ENCODE measurements around the gene EMILIN1.

Gene EMILIN1

DNA sequence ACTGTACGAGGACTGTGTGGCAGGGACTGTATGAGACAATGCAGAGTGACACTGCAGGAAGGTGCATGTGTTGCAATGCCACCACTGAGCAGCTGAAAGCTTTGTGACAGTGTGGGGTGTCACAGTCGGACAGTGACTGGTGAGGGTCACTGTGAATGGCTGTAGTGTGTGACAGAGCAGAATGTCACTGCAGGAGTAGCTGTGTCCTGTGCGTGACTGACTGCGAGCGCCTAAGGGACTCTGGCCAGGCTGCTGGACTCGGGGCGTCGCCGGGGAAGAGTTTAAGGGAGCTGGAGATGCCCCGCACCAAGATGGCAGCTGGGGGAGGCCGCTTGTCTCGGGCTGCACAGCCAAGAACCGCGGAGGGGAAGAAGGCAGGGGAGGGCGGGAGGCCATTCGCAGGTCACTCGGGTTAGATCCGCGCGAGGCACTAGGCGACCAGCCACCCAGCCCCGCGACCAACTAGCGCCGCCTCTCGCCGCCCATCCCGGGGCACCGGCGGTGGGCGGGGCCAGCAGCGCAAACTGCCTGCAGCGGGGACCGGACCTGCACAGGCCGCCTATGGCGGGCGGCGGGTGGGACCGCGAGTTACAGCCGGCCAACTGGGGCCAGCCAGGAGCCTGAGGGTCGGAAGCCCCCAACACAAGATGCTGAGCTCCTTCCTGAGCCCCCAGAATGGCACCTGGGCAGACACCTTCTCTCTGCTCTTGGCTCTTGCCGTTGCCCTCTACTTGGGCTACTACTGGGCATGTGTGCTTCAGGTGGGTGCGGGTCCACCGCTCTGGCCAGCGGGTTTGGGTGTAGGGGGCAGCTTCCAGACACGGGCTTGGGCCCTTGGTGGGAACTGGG, 45.1 kb downstream of the EMILIN1 start, which contains the start of gene ABHD1:
TSS of gene ABHD1 (plus strand) at position 514 of the 849 bp plus-strand sequence. CDS start at position 648, 134 bp downstream.
- DNase-seq (ENCODE audit: low spot score): peak; percentile 71

DNA sequence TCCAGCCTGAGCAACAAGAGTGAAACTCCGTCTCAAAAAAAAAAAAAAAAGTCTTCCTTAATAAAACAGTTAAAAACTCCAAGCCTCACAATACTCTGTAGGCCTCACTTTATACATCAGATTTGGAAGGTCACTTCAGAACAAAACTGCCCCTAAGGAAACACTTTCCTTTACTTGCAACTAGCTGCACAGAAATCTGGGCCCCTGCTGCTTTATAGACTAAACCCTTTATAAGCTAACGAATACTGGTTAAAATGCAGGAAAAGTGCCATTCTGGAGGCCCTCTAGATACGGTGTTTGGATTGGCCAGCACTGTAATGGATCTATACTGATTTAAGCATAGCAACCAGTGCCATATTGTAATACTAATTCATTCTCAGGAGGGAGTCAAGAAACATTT, 46.7 kb downstream of the EMILIN1 start:
- no peak for DNase-seq (ENCODE audit: low spot score)

DNA sequence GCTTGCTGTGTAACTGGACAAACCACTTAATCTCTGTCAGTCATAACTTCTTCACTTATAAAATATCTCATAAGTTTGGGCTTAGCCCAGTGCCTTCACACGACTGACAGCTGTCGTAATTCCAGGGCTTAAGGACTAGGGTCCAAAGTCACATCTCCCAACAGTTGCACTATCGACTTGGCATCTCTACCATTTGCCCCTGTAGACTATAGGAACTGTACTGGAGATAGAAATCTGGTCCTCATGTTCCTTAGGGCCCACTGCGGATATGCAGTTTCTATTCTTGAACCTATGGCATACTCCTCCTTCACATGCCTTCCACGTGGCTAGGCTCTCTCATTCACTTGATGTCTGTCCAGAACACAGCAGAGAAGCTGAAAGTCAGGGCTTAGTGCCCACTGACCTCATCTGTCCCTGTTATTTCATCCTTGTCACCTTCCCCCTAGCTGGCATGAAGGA, 47.9 kb downstream of the EMILIN1 start:
- peak; percentile 2 for DNase-seq (ENCODE audit: low spot score)

DNA sequence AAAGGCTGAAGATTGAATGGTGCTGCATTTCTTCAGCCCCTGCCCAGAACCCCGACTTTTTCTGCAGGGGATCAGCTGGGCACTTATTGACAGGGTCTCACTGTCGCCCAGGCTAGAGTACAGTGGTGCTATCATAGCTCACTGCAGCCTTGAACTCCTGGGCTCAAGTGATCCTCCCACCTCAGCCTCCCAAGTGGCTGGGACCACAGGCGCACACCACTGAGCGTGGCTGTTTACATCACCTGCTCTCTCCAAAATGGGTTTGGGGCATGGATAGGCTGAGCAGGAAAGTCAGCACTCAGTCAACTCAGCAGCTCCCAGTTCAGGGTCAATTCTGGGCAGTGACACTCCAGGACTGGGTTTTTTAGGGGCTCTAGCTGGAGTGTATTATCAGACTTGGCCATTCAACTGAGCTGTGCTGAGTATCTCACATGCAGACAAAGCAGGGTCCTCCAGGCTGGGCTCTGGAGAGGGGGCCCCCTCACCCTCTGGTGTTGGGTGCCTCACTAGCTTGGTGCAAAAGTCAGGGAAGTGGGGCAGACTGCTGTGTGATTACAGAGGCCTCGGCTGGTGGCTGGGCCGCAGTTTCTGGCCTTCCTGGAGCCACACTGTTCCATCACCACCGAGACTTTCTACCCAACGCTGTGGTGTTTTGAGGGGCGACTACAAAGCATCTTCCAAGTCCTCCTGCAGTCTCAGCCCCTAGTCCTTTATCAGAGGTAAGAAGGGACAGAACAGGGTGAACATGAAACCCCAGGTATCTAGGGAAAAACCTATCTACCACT, 49.7 kb downstream of the EMILIN1 start:
- no peak for DNase-seq (ENCODE audit: low spot score)

DNA sequence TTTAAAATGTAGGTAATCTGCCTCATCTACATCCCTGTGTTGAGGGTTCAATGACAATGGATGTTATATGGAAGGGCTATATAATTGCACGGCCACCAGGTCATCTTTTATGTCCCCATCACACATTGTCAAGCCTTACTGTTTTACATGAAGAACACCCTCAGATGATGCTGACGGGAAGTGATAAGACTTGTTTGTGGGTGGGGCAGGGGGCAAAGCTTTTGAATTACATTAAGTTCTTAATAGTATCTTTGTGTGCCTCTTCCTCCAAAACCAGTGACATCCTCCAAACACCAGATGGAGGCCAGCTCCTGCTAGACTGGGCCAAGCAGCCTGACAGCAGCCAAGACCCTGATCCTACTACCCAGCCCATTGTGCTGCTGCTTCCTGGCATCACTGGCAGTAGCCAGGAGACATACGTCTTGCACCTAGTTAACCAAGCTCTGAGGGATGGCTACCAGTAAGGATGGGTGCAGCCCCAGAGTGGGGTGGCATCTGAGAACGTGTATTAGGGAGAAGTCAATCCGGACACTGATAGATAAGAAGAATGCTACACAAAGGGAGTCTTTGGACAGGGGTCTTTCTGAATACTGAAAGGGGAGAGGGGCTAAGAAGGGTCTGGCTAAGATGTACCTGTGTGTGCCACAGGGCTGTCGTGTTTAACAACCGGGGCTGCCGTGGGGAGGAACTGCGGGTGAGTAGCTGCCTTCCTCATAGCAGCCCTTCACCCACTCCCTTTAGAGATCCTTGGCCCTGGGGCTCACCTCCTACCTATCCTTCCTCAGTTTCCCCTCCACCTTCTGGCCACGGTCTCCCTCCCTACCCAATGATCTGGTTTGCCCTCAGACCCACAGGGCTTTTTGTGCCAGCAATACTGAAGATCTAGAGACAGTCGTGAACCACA, 50.5 kb downstream of the EMILIN1 start:
- no peak for DNase-seq (ENCODE audit: low spot score)

DNA sequence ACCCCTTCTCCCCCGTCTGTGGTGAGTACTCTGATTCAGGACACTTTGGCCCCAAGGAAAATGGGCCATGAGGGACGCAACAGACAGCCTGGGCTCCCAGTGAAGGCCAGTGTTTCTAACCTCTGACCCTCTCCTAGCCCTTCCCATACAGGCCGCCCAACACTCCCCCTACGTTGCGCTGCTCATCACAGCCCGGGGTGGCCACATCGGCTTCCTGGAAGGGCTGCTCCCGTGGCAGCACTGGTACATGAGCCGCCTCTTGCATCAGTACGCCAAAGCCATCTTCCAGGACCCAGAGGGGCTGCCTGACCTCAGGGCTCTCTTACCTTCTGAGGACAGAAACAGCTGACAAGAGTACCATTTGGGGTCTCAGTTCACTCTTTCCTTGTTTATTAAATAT, 52.0 kb downstream of the EMILIN1 start:
- no peak for DNase-seq (ENCODE audit: low spot score)

DNA sequence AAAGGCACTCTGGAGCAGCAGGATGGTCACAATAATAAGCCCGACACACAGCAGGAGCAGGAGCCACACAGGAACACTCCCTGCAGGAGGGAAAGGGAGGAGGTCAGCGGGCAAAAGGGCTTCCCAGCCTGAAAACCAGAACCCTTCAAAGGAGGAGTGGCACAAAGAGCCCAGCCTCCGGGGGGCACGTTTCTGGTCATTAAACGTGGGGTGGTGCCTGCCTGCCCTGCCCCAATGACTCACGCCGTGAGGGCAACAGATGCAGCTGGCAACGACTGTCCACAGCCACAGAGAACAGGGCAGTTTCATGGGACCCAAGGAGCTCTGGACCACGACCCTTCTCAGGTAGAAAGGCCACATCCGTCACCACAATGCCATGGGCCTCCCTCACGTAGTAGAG, 53.0 kb downstream of the EMILIN1 start:
- no peak for DNase-seq (ENCODE audit: low spot score)

DNA sequence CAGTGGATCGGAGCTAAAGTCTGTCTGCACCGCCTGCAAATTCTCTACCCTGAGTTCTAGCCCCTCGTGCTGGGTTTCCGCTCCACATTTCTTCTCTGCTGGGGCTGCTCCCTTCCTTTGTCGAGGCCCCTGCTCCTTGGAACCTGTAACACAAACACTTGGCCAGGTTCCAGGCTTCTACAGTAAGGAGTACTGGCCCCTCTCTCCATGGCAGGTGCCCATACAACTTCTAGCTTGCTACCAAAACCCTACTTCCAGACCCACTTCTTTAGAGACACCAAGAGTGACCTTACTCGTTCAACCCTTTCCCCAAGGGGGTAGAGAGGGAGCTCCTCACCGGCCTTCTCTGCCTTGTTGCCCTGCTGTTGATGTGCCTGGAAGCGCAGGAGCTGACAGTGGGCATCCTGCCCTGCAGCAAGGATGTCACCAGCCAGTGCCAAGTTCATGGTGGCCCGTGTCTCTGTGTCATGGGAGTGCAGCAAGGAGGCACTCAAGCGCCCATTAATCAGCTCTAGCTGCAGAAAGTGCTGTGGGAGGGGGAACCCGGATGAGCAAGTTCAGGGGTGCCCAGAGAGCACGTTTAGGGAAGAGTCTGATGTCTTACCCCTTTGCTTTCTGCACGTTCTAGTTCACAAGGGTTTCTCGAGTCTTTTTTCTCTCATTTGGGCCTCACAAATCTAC, 54.9 kb downstream of the EMILIN1 start:
- no peak for DNase-seq (ENCODE audit: low spot score)

DNA sequence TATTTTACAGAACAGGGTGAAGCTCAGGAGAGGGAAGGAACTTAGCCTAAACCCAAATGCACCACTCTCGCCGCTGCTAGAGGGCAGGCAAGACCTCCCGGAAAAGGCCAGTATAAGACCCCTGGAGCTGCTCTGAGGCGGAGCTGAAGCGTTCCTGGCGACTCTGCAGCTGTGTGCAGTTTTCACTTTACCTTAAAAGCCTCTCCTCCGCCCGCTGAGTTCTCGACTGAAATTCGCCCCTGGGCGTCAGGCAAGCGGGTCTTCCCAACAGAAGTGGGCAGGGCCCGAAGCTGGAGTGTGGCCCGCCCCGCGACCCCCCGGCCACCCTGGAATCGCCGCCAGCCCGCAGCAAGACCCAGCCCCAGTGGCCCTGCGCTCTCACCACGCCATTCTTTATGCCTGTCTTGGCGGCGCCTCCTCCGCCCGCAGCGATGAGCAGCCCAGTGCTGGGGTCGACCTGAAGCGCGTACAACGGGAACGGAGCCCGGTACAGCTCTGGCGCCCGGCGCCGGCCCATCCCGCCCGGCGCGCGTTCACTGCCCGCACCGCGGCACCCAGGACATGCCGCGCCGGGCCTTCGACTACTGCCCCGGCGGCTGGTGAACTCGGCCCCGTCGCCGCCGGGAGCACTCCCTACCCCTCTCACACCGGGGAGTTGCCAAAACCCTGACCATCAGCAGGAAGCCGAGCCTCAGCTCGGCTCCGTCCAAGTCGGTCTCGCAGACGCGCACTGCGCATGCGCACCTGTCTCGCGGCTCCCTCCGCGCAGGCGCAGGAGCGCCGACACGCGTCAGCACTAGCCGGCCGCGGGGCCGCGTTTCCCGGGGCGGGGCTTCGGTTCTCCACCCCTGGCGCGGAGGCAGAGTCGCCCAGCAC, 55.7 kb downstream of the EMILIN1 start, which contains the start of gene PREB:
TSS of gene PREB (minus strand) at position 732 of the 876 bp plus-strand sequence. CDS start at position 517, 215 bp downstream.
- peak; percentile 100 for DNase-seq (ENCODE audit: low spot score)

DNA sequence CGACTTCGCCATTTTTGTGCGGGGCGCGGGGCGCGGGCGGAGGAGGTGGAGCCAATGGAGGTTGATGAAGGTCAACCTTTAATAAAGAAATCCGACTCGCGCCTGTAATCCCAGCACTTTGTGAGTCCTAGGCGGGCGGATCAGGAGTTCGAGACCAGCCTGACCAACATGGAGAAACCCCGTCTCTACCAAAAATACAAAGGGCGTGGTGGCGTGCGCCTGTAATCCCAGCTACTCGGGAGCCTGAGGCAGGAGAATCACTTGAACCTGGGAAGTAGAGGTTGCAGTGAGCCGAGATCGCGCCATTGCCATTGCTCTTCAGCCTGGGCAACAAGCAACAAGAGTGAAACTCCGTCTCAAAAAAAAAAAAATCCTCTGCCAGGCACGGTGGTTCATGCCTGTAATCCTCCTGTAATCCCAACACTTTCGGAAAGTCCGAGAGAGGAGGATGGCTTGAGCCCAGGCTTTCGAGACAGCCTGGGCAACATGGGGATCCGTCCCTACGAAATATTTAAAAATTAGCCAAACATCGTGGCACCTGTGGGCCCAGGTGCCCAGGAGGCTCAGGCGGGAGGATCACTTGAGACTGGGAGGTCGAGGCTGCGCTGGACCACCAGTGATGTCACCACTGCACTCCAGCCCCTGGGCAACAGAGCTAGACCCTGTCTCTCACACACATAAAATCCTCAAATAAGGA, 56.5 kb downstream of the EMILIN1 start:
- DNase-seq (ENCODE audit: low spot score): no peak

DNA sequence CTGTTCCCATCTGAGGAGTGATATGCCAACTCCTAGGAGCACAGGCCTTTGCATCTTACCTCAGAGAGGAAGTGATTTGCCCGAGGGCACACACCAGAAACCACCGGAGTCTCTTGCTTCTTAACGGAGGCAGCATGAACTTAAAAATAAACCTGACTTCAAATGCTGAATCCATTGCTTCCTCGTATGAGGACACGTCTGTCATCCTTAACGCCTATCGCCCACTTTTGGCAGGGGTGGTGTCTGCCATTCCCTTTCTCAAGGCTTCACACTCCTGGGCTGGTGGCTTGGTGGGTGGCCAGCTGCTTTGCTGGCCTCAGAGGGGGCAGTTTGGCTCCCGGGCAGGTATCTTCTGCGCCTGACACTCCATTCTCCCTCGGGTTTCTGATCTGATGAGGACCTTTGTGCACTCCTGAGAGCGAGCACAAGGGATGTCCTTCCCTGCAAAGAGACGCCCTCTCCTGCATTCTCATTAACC, 57.1 kb downstream of the EMILIN1 start:
- DNase-seq (ENCODE audit: low spot score): no peak
